HL-60/S4 treated with phorbol 12-myristate 13-acetate at 8.2 ng/mL for 4 days and 3 days (cell line): ENCODE data around the gene SPON1.
"Not testable (repeated sequence)": the region's sequence is repeated elsewhere in the genome, so short reads cannot be mapped to it uniquely, and the experiment has no call there.

Source experiments
- in situ Hi-C: fragments of 300-500 bp; cut with MboI; formaldehyde crosslinking; loops from 2 replicates; pipeline ENCODE4 v1.15.0; 2022; ENCODE audit warnings: low sequenced_read_pairs

Gene SPON1

DNA sequence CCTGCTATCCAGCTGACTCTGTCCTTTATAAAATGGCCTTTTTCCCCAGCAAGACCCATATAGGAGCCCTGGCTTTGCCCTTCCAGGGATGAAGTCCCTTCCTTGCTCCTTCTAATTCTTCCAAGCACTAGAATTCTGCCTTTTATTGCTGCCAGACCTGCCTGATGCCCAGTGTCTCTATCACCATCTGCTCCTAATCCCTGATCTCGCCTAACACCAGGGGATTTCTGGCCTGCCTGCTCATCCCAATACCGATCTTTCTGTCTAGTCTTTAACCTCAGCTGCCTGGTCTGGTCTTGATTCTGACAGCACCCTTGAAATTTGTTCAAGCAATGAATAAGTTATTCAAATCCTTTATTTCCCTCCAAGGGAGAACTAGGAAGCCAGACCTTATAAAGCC lies 150.2 kb downstream of the SPON1 start:
- in situ Hi-C loops: no loop called here

DNA sequence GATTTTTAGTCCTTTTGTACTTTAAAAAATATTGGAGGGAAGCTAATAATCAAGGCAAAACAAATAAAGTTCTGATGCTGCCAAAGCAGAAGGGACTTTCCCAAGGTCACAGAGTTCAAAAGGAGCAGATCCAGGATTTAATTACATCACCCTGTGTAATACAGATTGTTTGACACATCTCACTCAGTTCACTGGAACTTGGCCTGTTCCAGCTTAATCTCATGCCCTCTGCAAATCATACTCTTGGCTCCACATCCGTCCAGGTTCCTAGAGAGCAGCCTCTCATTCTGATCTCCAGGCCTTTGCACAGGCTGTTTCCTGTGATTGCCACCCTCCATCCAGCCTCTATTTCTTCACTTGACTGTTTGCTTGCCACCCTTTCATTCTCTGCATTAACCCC lies 151.7 kb downstream of the SPON1 start:
- in situ Hi-C loops: no loop called here

DNA sequence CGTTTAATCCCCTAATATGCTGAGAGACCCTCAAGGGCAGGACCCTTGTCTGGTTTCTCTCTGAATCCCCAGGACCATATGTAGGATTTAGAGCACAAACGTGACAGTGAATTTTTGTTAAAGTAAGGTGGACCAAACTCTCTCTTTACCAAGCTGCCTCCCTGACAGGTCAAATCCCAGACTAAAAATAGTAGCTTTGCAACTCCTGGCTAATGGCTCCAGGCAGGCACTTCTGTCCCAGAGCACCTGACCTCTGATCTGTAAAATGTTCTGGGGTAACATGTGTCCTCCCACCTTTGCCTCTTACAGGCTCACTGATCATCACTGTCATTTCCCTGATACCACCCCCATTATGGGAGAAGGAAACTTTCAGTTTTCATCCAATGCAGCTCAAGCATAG lies 152.3 kb downstream of the SPON1 start:
- in situ Hi-C loops: no loop called here

DNA sequence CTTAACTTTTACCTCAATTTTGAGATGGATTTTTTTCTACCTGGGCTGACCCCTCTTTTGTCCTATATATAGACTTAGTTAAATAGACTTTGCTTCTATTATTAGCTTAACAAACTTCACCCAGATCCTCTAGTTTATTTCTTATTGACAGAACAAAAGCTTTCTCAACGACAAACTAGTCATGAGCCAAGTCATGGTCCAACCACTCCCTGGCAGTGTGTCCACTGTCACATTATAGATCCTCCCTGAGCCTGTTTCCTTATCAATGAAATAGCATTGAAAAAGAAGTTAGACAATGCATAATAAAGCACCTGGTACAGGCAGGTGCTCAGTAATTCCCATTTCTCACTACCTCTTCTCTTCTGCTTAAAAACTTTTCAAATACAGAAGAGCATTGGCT lies 155.1 kb downstream of the SPON1 start:
- in situ Hi-C loops: no loop called here

DNA sequence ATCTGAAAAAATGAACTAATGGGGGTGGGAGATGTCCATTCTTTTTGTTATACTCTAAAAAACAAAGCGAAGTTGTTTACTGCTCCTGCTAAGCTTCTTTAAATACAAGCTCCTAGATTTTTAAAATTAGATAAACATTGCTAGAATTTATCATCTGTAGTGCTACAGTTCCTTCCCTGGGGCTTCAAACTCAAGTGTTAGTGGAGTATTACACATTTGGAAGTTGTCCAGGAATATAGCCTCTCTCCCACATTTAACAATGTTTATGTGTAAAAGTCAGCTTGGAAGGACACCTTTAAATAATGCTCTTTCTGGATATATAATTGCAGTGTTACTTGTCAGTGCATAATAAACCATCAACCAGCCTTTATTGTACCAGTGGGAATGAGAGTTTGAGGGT lies 155.5 kb downstream of the SPON1 start:
- in situ Hi-C loops: no loop called here

DNA sequence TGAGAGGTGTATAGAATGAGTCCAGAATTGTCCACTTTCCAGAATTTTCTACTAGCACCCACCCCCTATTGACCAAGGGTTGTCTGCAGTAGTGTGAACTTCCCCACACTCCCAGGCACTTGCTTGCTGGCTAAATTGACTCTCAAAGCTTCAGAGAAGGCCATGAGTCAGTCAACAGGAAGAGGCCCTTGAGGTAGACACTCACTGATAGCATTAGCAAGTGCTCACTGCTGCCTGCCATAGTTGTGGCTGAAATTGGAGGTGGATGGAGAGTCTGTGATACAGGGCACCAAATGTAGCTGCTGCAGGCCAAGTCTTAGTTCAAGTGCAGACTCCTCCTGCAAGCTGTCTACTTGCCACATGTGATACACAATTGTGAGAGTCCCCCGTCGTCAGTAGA lies 156.8 kb downstream of the SPON1 start:
- in situ Hi-C loops: no loop called here

DNA sequence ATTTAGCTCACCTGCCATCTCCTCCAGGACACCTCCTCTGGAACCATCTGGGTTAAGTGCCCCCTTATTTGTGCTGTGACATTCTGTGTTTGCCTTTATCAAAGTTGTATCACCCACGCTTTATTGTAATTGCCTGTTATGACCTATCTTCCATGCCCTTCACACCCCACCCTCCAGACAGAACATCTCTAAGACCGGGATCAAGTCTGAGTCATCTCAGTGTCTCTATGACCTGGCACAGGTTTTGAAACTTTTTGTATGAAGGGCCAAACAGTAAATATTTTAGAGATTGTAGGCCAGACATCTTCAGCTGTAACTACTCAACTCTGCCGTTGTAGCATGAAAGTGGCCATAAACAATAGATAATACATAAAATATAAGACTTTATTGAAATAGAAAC lies 161.8 kb downstream of the SPON1 start:
- in situ Hi-C loops: no loop called here

DNA sequence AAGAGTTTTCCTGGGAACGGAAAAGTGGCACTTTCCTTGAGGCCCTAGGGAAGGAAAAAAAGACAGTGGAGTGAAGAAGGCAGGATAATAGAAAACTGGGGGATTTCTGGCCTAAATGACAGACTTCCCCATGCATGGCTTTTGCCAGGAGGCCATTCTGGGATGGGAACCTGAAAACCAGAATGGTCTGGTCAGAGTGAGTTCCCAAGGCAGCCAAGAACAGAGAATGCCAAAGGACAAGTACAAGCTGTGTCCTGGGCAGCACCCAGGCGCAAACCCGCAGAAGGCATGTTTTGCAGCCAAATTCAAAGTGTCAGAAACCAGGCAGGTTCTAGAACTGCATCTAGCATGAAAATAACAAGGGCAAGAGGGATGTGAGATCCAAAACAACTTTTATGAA lies 162.4 kb downstream of the SPON1 start:
- in situ Hi-C loops: no loop called here

DNA sequence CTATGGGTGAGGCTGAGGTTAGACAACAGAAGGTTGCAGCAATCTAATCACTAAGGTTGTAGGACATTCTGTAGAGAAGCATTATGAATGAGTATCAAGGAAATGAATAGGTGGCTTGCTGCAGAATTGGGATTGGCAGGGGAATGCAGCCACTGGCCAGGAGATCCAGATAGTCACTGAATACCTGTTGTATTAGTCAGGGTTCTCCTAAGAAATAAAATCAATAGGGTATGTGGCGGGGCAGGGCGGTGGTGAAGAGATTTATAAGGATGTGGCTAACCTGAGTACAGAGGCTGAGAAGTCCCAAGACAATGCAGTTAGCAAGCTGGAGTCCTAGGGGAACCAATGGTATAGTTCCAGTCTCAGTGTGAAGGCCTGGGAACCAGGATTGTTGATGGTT lies 163.0 kb downstream of the SPON1 start:
- in situ Hi-C loops: no loop called here

DNA sequence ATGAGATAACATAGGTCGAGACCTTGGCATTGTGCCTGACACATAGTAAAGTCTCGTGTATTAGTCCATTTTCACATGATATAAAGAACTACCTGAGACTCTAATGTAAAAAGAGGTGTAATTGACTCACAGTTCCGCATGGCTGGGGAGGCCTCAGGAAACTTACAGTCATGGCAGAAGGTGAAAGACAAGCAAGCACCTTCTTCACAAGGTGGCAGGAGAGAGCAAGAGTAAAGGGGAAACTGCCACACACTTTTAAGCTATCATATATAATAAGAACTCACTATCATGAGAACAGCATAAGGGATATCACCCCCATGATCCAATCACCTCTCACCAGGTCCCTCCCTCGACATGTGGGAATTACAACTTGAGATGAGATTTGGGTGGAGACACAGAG lies 165.2 kb downstream of the SPON1 start:
- in situ Hi-C loops: no loop called here

DNA sequence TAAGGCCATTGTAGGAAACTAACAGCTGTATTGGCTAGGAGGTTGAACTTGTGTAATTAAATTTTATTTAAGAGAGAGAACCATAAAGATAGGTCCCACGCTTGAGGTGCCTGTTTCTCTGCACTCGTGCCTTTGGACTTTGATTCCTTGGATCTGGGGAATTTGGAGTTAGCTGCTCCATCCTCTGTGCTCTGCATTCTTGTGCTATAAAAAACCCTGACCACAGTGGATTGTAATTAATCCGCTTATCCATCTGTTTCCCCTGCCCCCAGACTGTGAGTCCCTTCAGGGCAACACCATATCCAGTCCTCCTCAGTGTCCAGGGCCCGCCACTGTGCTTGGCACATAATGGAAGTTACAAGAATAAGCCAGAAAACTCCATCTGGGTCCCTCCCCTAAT lies 169.8 kb downstream of the SPON1 start:
- in situ Hi-C loops: no loop called here

DNA sequence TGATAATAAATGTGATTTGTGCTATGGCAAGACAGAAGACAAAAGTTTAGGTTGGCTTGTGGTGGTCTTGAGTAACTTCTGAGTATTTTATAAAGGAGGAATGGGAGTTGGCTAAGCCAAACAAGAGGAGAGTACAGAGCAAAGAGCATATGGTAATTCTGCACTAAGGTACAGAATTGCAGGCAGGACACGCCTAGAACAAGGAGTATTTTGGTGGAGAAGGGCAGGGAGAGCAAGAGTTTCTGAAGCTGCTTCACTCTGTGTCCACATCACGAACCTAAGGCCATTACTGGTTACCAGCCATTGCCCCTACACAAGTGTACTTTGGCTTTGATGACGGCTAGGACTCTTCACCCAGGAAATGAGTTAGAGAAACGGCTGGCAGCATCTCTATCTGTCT lies 170.9 kb downstream of the SPON1 start:
- in situ Hi-C loops: no loop called here

DNA sequence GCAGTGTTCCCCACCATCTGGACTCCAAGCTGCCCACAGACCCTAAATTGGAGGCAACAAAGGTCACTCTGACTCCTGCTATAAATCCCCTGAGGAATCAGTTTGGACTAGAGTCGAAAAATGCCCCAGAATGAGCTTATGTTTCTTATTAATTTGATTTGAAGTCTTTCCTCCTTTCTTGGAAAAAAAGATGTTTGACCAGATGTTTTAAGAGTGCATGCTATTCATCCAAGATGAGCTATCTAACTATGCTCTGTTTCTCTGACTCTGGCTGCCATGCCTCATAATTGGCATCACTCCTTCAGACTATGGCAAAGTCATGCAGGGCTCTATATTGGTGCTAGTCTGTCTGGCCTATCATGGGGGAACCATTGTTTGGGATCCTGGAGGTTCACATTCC lies 174.0 kb downstream of the SPON1 start:
- in situ Hi-C loops: no loop called here

DNA sequence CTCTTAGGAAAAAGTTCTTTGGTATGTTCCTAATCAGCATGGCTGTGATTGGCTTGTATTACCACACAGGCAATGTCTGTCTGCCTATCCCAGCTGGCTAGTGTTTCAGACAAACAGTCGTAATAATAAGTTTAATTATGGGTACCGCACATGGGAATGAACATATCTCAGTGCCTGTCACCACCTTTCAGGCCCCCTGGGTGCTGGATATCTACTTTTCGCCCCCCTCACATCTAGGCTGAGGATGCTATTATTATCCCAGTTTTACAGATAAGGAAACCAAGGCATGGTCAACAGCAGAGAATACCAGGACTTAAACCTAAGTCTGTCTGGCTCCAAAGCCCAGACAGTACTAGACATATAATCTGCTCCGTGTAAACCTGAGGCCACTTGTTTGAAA lies 174.8 kb downstream of the SPON1 start:
- in situ Hi-C loops: no loop called here

DNA sequence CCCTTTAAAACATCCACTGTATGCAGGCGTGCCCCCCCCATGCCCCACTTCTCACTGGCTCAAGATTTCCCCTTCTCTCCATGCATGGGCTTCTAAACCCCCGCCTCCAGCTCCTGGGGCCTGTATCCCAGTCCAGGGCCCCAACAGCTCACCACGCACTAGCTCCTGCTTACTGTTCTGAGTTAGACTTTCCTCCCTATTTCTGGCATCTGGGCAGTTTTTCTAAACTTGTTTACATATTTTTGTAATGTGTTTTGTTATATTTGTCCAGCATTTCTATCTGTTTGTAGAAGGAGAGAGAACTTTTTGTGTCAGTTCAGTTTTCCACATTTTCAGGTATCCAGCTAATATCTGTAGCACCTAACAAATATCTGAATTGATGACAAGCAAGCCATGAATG lies 178.5 kb downstream of the SPON1 start:
- in situ Hi-C loops: no loop called here

DNA sequence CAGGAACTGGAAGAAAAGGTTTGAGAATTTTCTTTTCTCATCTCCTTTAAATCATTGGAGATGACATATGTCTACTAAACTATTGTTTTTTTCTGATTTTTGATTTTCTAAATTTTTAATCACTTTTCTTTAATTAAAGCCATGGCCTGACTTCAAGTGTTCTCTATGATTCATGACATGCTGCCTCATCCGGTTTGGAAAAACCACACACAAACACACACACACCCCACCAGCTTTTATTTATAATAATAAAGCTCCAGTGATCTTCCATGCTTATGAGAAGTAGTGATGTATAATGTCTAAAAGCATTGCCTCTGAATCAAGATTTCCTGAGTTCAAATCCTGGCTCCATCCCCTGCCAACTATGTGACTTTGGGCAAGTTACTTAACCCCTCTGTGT lies 179.2 kb downstream of the SPON1 start:
- in situ Hi-C loops: no loop called here

DNA sequence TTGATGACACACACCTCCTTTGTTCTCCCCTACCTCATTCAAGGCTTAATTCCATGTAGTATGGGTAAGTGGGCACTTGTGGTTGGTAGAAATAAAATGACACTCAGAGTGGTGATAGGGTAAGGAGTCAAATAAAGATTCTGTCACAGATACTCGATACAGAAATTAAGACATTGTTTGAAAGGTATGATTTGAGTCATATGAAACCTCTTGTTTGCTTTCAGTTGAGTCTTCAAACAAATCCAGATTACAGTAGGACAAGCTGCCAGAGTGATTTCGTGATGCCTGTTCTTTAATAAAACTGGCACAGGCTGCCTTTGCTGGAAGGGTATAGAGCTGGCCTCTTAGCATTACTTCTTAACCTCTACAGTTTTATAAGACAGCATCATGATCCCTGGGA lies 182.4 kb downstream of the SPON1 start:
- in situ Hi-C loops: no loop called here

DNA sequence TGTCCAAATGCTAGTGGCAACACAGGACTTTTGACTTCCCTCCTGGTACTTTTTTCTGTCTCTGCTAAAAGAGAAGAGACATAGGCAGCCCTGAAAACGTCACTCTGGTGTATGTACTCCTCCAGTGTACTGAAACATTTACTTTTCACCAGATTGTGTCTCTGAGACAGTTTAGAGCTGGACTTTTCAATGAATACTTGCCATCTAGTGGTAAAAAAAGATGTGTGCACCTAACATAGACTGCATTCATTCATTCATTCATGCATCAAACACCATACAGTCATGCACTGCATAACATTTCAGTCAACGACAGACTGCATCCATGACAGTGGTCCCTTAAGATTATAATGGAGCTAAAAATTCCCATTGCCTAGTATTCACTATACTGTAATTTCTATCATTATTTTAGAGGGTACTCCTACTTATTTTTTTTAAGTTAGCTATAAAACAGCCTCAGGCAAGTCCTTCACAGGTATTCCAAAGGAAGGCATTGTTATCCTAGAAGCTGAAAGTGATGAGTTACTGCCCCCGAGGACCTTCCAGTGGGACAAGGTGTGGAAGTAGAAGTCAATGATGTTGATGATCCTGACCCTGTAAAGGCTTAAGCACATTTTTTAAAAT lies 186.2 kb downstream of the SPON1 start:
- in situ Hi-C loops: no loop called here

DNA sequence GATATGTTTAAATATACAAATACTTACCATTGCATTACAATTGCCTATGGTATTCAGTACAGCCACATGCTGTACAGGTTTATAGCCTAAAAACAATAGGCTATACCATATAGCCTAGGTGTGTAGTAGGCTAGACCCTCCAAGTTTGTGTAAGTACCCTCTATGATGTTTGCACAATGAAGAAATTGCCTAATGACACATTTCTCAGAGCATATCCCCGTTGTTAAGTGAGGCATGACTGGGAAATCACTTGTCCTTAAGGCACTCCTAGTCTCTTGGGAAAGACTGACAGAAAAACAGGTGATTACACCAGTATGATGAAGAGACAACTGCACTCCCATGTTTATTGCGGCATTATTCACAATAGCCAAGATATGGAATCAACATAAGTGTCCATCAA lies 187.2 kb downstream of the SPON1 start:
- in situ Hi-C loops: no loop called here

DNA sequence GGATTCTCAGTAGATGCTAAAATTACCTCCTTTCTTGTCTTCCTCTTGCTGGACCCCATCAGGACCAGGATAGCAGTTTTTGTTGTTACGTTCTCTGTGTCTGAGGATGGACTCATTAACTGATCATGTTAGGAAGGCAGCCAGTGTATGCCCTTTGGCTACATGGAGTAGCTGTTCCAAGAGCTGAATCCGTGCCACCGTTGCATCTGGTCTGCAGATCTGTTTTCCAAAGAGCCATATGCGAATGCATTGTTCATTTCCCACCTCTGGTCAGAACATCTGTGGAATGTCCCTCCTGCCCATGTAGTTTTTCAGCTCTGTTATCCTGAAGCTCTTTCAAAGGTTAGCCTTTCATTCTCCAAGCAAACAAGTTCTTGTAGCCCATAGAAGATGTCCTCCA lies 188.4 kb downstream of the SPON1 start:
- in situ Hi-C loops: no loop called here

DNA sequence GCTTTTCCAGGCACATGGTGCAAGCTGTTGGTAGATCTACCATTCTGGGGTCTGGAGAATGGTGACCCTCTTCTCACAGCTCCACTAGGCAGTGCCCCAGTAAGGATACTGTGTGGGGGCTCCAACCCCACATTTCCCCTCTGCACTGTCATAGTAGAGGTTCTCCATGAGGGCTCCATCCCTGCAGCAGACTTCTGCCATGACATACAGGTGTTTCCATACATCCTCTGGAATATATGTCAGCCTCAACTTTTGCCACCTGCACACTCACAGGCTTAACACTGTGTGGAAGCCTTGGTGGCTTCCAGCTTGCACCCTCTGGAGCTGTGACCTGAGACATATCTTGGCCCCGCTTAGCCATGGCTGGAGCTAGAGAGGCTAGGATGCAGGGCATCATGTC lies 191.6 kb downstream of the SPON1 start:
- in situ Hi-C loops: not testable (repeated sequence)

DNA sequence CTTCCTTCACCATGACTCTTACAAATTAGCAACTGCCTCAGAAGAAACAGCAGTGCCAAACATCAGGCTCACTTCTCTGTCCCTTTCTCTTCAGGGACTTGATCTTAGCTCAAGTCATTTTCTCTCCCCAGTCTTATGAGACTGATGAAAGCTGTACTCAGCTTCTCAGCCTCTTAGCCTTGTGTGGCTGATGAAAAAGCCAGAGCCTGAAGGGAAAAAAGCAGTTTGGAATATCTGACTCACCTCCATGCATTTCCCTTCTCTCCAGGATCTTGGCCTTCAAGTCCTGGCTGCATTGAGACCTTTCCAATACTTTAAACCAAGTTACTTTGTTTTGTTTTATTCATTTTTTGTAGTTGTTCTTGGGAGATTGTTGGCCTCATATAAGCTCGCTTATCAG lies 195.9 kb downstream of the SPON1 start:
- in situ Hi-C loops: no loop called here

DNA sequence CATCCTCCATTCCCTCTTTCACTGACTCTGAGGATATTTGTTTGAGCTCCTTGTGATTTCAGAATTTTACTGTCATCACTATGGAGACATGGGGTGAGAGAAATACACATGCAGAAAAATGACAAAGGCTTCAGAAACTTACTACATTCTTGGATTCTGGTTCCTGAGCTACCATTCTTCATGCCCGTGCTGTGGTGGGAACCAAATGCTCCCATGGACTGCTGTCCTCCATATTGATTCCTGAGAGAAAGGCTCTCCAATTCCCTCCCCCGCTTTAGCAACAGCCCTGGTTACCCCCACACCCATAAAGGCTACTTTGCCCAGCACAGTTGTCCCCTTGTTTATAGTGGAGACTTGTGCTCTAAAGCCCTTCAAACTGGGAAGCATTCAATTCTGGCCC lies 201.1 kb downstream of the SPON1 start:
- in situ Hi-C loops: no loop called here

DNA sequence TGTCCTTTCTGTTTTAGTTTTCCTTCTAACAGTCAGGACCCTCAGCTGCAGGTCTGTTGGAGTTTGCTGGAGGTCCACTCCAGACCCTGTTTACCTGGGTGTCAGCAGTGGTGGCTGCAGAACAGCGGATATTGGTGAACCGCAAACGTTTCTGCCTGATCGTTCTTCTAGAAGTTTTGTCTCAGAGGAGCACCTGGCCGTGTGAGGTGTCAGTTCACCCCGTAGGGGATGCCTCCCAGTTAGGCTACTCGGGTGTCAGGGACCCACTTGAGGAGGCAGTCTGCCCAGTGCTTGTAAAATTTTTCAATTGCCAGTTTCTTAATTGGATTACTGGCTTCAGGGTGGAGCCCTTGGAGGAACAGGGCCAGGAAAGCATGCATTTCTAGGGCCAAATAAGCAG lies 211.2 kb downstream of the SPON1 start:
- in situ Hi-C loops: not testable (repeated sequence)
